ENCODE measurements around the gene PLIN4. TPM values are rescaled to one million over a fixed set of nuclear protein-coding genes. Genes with fewer than 3 reads are reported as not detected.
"Not testable (repeated sequence)": the region's sequence is repeated elsewhere in the genome, so short reads cannot be mapped to it uniquely, and the experiment has no call there.

PLIN4 gene
- total RNA-seq, 1 donor from 2014 or later = 1.3 TPM

GRCh38 chr19:4542896-4543841, 24.9 kb upstream of the PLIN4 start:
- no peak for DNase-seq (ENCODE audit: low spot score, unreplicated experiment)
- no peaks in the 10 kb centered on the region for H3K9me3 Mint-ChIP-seq (ENCODE audit: low read depth)
- peaks cover 2% of the 10 kb centered on the region for H3K36me3 Mint-ChIP-seq (ENCODE audit: insufficient read depth)
- H3K27ac Mint-ChIP-seq = no peak overlapping the region
- no peak overlapping the region for H3K4me3 Mint-ChIP-seq (ENCODE audit: low read depth)
- TF ChIP-seq, protein P1, sequence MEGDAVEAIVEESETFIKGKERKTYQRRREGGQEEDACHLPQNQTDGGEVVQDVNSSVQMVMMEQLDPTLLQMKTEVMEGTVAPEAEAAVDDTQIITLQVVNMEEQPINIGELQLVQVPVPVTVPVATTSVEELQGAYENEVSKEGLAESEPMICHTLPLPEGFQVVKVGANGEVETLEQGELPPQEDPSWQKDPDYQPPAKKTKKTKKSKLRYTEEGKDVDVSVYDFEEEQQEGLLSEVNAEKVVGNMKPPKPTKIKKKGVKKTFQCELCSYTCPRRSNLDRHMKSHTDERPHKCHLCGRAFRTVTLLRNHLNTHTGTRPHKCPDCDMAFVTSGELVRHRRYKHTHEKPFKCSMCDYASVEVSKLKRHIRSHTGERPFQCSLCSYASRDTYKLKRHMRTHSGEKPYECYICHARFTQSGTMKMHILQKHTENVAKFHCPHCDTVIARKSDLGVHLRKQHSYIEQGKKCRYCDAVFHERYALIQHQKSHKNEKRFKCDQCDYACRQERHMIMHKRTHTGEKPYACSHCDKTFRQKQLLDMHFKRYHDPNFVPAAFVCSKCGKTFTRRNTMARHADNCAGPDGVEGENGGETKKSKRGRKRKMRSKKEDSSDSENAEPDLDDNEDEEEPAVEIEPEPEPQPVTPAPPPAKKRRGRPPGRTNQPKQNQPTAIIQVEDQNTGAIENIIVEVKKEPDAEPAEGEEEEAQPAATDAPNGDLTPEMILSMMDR (IDR thresholded peaks at IDR 0.05; ENCODE audit: unreplicated experiment) = no peak
- no peaks in the 10 kb centered on the region for H3K4me1 Mint-ChIP-seq (ENCODE audit: low read depth)
- H3K27me3 Mint-ChIP-seq = no peaks in the 10 kb centered on the region

DNA sequence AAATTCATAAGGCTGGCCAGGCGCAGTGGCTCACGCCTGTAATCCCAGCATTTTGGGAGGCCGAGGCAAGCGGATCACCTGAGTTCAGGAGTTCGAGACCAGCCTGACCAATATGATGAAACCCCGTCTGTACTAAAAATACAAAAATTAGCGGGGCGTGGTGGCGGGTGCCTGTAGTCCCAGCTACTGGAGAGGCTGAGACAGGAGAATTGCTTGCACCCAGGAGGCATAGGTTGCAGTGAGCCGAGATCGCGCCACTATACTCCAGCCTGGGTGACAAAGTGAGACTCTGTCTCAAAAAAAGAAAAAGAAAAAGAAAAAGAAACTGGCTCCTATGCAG, 23.5 kb upstream of the PLIN4 start:
- H3K9me3 Mint-ChIP-seq (ENCODE audit: low read depth); H3K4me1 Mint-ChIP-seq (ENCODE audit: low read depth); H3K27me3 Mint-ChIP-seq; H3K36me3 Mint-ChIP-seq (ENCODE audit: insufficient read depth); DNase-seq (ENCODE audit: low spot score, unreplicated experiment); H3K27ac Mint-ChIP-seq; H3K4me3 Mint-ChIP-seq (ENCODE audit: low read depth): not testable (repeated sequence)

- H3K27ac Mint-ChIP-seq = no peak overlapping the region
- TF ChIP-seq, protein P1 (IDR thresholded peaks at IDR 0.05; ENCODE audit: unreplicated experiment) = no peak
These were observed 23.0 kb upstream of the PLIN4 start for GRCh38 chr19:4541114-4541805.

DNA sequence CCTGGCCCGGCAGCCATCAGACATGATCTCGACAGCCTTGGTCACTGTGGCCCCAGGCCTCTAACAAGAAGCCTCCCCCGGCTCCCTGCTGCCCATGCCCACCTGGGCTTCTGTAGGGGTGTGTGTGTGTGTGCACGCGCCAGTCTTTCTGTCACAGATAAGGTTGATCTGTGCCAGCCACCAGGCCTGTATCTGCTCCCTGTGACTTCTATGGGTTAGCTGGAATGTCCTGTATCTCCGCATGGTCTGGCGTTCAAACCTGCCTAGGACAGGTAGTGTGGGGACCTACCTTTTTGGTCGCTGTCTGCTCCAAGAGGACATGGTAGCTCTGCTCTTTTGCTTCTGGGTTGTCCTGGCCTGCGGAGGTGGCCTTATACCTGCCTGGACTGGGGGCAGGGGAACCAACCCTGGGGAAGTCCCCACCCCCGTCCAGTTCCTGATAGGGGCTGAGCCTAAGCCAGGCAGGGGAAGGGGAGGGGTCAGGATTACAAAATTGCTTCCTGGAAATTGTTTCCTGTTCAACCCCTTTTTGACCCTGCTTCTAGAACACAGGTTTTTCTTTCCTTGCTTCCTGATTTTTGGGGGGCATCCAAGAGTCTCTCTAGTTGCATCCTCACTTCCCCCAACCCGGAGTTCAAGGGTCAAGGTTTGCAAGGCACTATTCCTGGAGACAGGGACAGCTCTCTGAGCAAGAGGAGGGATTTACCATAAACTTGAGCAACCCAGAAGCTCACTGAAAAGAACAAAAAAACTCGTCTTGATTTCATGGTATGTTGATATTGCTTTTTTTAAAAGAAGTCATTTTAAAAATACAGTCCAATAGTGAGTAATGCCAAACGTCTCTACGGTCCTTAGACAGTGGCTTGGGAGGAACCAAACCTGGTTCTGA, 21.7 kb upstream of the PLIN4 start, which contains the start of gene LRG1:
TSS of gene LRG1 (minus strand) at position 344 of the 889 bp plus-strand sequence. CDS start at position 321, 23 bp downstream.
- Mint-ChIP-seq H3K9me3 (ENCODE audit: low read depth) (no peaks in the 10 kb centered on the region), H3K27ac (no peak within 1 kb of the TSS), H3K27me3 (no peaks in the 10 kb centered on the region), H3K36me3 (ENCODE audit: insufficient read depth) (no peaks in the 10 kb centered on the region), H3K4me1 (ENCODE audit: low read depth) (no peaks in the 10 kb centered on the region), H3K4me3 (ENCODE audit: low read depth) (no peak within 1 kb of the TSS)
- TF ChIP-seq, protein P1 (IDR thresholded peaks at IDR 0.05; ENCODE audit: unreplicated experiment) = no peak
- no peak for DNase-seq (ENCODE audit: low spot score, unreplicated experiment)

More at GRCh38 chr19:4541114-4541805, 23.0 kb upstream of the PLIN4 start:
- H3K4me3 Mint-ChIP-seq (ENCODE audit: low read depth) = no peak overlapping the region
- DNase-seq (ENCODE audit: low spot score, unreplicated experiment) = no peak
- H3K9me3 Mint-ChIP-seq (ENCODE audit: low read depth) = no peaks in the 10 kb centered on the region
- no peaks in the 10 kb centered on the region for H3K27me3 Mint-ChIP-seq
- H3K4me1 Mint-ChIP-seq (ENCODE audit: low read depth) = no peaks in the 10 kb centered on the region
- peaks cover 2% of the 10 kb centered on the region for H3K36me3 Mint-ChIP-seq (ENCODE audit: insufficient read depth)

GRCh38 chr19:4539169-4539692, 20.9 kb upstream of the PLIN4 start:
- H3K27me3 Mint-ChIP-seq = no peaks in the 10 kb centered on the region

More at GRCh38 chr19:4539169-4539692, 20.9 kb upstream of the PLIN4 start:
- Mint-ChIP-seq H3K4me1 (ENCODE audit: low read depth) (no peaks in the 10 kb centered on the region), H3K27ac (no peak overlapping the region), H3K36me3 (ENCODE audit: insufficient read depth) (no peaks in the 10 kb centered on the region), H3K4me3 (ENCODE audit: low read depth) (no peak overlapping the region), H3K9me3 (ENCODE audit: low read depth) (no peaks in the 10 kb centered on the region)
- TF ChIP-seq, protein P1 (IDR thresholded peaks at IDR 0.05; ENCODE audit: unreplicated experiment) = no peak
- DNase-seq (ENCODE audit: low spot score, unreplicated experiment) = no peak
